ENCODE measurements around the gene TTC7B. TPM values are rescaled to one million over a fixed set of nuclear protein-coding genes. Genes with fewer than 3 reads are reported as not detected.
A peak's percentile ranks its signal among the peaks of the same experiment; 100 is the strongest.

TTC7B gene
- total RNA-seq, 2 experiments from 2014 or later, result 4.9 to 8.3 TPM

DNA sequence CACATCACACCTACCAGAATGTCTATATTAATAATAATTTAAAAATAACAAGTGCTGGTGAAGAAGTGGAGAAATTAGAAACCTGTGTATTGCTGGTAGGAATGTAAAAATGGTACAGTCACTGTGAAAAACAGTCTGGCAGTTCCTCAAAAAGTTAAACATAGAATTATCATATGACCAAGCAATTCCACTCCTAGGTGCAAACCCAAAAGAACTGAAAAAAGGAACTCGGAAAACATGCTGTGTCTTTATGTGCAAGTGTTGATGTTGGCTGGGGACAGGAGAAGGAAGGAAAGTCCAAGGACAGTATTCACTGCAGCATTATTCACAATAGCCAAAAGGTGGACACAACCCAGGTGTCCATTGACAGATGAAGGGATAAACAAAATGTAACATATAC is 146.5 kb downstream of the TTC7B start:
- CTCF ChIA-PET, result no interaction called here
- no peaks in the 10 kb centered on the region for H3K9me3 Mint-ChIP-seq (ENCODE audit: low read depth)
- peaks cover 2% of the 10 kb centered on the region for H3K27me3 Mint-ChIP-seq
- H3K27ac Mint-ChIP-seq, result no peak overlapping the region
- DNase-seq (no peak), ATAC-seq (no peak)
- H3K4me3 Mint-ChIP-seq, result no peak overlapping the region
- H3K4me1 Mint-ChIP-seq, result no peaks in the 10 kb centered on the region
- peaks cover 2% of the 10 kb centered on the region for H3K36me3 Mint-ChIP-seq

DNA sequence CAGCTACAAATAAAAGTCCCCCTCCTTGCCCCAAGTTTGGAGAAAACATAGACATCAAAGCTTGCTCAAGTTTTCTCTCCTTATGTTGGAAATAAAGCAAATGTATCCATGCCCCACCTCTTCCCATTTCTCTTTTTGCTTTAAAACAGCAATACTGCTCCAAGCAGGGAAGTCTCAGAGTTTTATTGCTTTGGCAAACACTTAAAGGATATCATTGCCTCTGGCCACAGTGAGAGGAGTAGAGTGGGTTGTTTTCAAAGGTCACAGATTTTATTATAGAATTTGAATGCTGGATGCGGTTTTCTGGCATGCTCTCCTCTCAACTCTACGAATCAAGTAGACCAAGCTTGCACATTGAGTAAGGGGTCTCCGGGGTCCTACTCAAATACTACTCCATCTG is 149.7 kb downstream of the TTC7B start:
- ATAC-seq (no peak), DNase-seq (no peak)
- Mint-ChIP-seq H3K27me3 (peaks cover 2% of the 10 kb centered on the region), H3K36me3 (peaks cover 2% of the 10 kb centered on the region), H3K4me1 (no peaks in the 10 kb centered on the region), H3K27ac (no peak overlapping the region), H3K9me3 (ENCODE audit: low read depth) (no peaks in the 10 kb centered on the region), H3K4me3 (no peak overlapping the region)
- CTCF ChIA-PET, result no interaction called here

DNA sequence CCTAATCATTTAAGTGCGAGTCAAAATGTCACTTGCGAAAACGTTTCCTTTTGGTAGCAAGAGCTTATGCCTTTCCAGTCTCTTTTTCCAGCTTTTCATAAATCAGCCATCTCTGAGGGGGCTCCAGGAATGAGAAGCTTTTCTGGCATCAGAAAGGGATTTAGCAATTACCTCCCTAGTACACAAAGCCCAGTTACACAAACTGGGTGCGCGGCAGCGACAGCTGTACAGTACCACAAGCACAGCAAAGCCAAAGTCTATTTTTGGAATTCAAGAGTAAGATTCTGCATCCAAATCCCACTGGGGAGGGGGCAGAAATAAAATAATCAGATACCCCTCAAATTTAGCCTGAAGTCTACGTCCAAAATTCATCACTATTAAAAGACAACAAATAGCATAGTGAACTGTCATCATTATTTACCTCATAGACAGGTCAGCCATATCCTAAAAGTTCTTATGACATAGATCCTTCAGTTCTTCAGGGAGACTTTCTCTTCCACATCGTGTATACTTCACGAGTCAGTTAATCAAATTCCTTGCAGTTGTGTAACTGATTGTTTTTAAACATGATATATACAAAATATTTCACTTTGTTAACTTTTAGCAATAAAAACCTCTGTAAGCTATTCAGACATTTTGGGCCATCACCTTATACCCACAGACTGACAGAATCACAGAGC is 150.8 kb downstream of the TTC7B start:
- Mint-ChIP-seq H3K27ac (no peak overlapping the region), H3K4me3 (no peak overlapping the region), H3K4me1 (no peaks in the 10 kb centered on the region), H3K27me3 (peaks cover 2% of the 10 kb centered on the region), H3K9me3 (ENCODE audit: low read depth) (no peaks in the 10 kb centered on the region), H3K36me3 (peaks cover 2% of the 10 kb centered on the region)
- DNase-seq (no peak), ATAC-seq (no peak)
- CTCF ChIA-PET, result interaction anchor here (1.1 kb wide), 1 partner anchor 32 kb away, joined by 3 read pairs; no protein-coding TSS in a partner anchor

DNA sequence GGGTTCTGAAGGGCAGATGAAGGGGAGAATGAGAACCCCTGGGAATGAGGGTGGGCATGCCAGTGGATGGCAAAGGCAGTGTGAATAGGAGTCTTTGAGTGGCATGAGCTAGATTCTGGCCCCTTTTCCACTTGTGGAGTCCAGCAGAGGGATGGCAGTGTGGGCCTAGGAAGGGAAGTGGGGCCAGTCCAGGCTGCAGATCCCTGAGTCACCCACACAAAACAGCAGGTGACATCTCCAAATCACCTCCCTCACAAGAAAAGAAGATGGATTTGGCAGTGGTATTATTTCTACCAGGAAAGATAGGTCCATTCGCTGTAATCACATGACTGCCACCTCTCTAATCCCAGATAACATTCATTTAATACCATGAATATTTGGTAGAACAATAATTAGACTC is 151.3 kb downstream of the TTC7B start:
- H3K4me1 Mint-ChIP-seq, result no peaks in the 10 kb centered on the region
- no peak overlapping the region for H3K27ac Mint-ChIP-seq
- CTCF ChIA-PET, result interaction anchor here (1.1 kb wide), 1 partner anchor 32 kb away, joined by 3 read pairs; no protein-coding TSS in a partner anchor
- peaks cover 2% of the 10 kb centered on the region for H3K27me3 Mint-ChIP-seq
- ATAC-seq (no peak), DNase-seq (no peak)
- H3K4me3 Mint-ChIP-seq, result no peak overlapping the region
- no peaks in the 10 kb centered on the region for H3K9me3 Mint-ChIP-seq (ENCODE audit: low read depth)
- peaks cover 2% of the 10 kb centered on the region for H3K36me3 Mint-ChIP-seq

DNA sequence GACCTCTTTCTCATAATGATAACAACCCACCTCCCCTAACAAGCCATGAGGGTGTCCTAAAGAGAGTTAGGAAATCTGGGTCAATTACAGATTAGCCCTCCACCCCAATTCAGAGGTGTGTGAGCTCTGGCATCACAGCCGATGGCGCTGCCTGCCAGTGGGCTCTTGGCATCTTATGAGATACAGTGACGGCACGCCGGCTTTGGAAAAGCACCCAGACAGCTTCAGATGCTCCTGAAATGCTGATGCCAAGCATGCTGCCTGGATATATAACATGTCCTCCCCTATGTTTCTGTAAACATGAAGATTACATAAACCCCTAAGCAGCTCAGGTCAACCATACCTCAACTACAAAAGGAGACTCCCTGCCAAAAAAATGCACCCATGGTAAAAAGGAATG is 152.6 kb downstream of the TTC7B start:
- Mint-ChIP-seq H3K4me3 (no peak overlapping the region), H3K36me3 (no peaks in the 10 kb centered on the region), H3K4me1 (peaks cover 5% of the 10 kb centered on the region), H3K27ac (no peak overlapping the region), H3K9me3 (ENCODE audit: low read depth) (no peaks in the 10 kb centered on the region), H3K27me3 (peaks cover 2% of the 10 kb centered on the region)
- DNase-seq, result no peak
- ATAC-seq, result no peak
- CTCF ChIA-PET, result no interaction called here

DNA sequence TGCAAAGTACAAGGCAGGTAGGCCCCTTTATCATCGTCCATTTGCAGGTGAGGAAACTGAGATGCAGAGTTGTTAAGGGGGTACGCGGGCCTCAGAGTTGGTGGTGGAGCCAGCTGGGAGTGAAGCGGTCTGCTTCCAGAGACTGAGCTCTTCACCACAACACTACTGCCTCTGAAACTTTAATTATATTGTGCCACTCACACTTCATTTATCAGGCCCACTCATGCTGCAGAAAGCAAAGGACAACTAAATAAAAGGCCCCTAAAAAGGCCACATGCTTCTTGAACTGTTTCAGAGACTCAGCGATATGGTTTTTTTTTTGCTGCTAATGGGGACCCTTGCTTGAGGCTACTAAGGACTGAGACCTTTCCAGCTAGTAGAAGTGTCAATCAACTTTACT is 153.1 kb downstream of the TTC7B start:
- no peak overlapping the region for H3K27ac Mint-ChIP-seq
- no peak overlapping the region for H3K4me3 Mint-ChIP-seq
- CTCF ChIA-PET, result interaction anchor here (1.5 kb wide), 1 partner anchor 18 kb away, joined by 4 read pairs; no protein-coding TSS in a partner anchor
- peaks cover 2% of the 10 kb centered on the region for H3K27me3 Mint-ChIP-seq
- peaks cover 9% of the 10 kb centered on the region for H3K4me1 Mint-ChIP-seq
- no peaks in the 10 kb centered on the region for H3K9me3 Mint-ChIP-seq (ENCODE audit: low read depth)
- DNase-seq (no peak), ATAC-seq (no peak)
- H3K36me3 Mint-ChIP-seq, result no peaks in the 10 kb centered on the region

DNA sequence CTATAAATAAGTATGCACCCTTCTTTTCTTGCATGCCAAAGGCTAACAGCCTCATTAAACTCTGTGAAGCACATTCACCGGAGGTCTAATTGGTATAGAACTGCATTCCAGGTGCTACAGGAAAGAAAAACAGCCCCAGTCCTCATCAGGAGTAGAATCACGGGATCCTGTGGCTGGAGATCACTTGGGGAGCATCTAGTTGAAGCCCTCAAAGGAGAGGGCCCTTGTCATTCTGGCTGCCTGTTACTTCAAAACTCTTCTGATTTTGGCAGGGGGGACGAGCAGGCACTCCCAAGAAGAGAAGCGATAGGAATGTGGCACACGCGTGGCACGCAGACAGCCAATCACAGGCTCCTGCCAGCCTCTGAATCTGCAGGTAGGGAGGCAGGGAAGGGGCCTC is 154.4 kb downstream of the TTC7B start:
- Mint-ChIP-seq H3K36me3 (no peaks in the 10 kb centered on the region), H3K4me3 (no peak overlapping the region), H3K27ac (no peak overlapping the region), H3K27me3 (no peaks in the 10 kb centered on the region), H3K9me3 (ENCODE audit: low read depth) (no peaks in the 10 kb centered on the region), H3K4me1 (peaks cover 9% of the 10 kb centered on the region)
- DNase-seq (no peak), ATAC-seq (no peak)
- CTCF ChIA-PET, result interaction anchor here (1.0 to 1.5 kb wide), 2 partner anchors 19 to 23 kb away, joined by 3 to 4 read pairs; no protein-coding TSS in a partner anchor

DNA sequence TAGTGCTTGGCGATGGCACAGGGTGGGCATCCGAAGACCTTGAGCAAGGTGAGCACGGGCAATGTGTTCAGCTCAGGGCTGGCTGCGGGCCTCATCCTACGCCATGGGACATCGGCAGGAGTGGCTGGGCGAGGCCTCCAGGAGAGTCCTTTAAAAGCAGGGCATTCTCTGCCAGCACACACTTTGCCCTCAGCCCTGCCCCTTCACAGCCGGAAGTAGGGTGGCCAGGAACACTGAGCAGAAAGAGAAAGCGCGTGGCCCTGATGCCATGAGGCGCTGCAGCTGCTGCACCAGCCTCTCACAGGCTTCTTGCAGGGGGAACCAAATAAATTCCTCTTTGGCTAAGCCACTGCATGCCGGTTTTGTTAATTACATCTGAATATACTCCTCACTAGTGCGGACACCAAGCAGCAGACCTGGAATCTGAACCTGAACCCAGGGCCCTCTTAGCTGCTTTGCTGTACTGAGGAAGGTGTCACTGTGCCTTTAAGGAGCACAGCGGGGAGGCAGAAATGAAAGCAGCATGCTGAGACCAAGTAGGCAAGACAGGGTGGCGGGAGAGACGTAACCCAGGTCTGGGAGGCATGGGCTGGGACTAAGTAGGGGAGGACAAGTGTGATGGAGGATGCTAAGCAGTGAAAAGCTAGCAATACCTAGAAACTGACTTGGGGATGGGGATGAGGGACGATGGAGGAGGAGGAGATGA is 155.2 kb downstream of the TTC7B start:
- ATAC-seq, result no peak
- no peaks in the 10 kb centered on the region for H3K27me3 Mint-ChIP-seq

DNA sequence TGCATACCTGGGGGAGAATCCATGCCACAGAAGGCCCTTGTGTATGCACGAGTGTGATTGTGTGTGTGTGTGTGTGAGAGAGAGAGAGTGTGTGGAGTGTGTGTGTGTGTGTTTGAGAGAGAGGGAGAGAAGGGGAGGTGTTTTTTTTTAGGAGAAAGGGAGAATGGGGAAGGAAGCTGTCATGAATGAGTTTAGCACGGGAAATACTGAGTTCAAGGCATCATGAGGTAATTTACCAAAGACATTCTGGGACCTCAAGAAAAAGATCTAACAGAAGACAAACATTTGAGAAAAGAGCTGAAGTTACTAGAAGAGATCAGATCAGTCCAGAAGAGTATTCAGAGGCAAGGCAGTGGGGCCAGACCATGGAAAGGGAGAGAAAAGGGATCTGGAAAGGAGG is 157.1 kb downstream of the TTC7B start:
- CTCF ChIA-PET, result no interaction called here

More for the DNA sequence above, 155.2 kb downstream of the TTC7B start:
- Mint-ChIP-seq H3K4me1 (peaks cover 9% of the 10 kb centered on the region), H3K27ac (no peak overlapping the region), H3K36me3 (no peaks in the 10 kb centered on the region), H3K9me3 (ENCODE audit: low read depth) (no peaks in the 10 kb centered on the region), H3K4me3 (no peak overlapping the region)
- CTCF ChIA-PET, result interaction anchor here (0.7 to 1.0 kb wide), 2 partner anchors 23 to 48 kb away, joined by 3 read pairs; no protein-coding TSS in a partner anchor
- DNase-seq, result no peak

DNA sequence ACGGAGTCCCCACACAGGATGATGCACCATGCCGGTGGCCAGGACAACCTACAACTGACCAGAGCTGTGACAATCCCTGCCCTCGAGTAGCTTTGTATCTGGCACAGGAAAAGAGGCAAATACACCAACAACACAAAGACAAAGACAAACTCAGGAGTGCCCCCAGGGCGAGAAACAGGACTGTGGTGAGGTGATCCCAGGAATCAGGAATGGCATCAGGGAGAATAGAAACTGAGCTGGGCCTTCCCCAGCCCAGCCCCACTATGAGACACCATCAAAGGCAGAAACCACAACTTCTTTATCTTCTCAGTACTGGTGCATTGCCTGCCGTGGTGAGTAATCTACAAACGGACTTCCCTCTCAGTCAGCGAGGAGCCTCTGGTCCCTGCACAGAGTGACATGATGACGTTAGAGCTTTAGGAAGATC is 157.7 kb downstream of the TTC7B start:
- DNase-seq (no peak), ATAC-seq (peak; percentile 68)
- no peaks in the 10 kb centered on the region for H3K9me3 Mint-ChIP-seq (ENCODE audit: low read depth)
- CTCF ChIA-PET, result no interaction called here
- no peaks in the 10 kb centered on the region for H3K36me3 Mint-ChIP-seq
- no peak overlapping the region for H3K27ac Mint-ChIP-seq
- H3K4me3 Mint-ChIP-seq, result no peak overlapping the region
- peaks cover 9% of the 10 kb centered on the region for H3K4me1 Mint-ChIP-seq
- no peaks in the 10 kb centered on the region for H3K27me3 Mint-ChIP-seq

More for the DNA sequence above, 157.1 kb downstream of the TTC7B start:
- no peaks in the 10 kb centered on the region for H3K36me3 Mint-ChIP-seq
- ATAC-seq (no peak), DNase-seq (no peak)
- no peaks in the 10 kb centered on the region for H3K27me3 Mint-ChIP-seq
- peaks cover 9% of the 10 kb centered on the region for H3K4me1 Mint-ChIP-seq
- no peak overlapping the region for H3K27ac Mint-ChIP-seq
- H3K9me3 Mint-ChIP-seq (ENCODE audit: low read depth), result no peaks in the 10 kb centered on the region
- H3K4me3 Mint-ChIP-seq, result no peak overlapping the region

DNA sequence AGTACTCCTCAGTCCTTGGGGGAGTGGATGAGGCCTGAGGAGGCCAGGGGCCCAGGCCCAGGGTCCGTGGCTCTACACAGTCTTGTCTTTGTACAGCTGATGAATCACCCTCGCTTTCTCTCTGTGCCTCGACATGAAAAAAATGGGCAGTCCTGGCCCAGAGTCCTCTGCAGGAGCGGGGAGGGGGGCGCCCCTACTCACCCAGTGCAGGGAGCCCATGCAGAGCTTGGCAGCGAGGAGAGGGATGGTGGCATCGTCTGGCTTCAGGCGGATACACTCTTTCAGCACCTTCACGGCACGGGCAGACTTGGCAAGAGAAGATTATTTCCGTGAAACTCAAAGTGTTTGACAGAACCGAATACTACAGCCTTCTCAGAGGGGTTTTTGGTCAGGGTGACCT is 159.3 kb downstream of the TTC7B start:
- H3K4me3 Mint-ChIP-seq, result no peak overlapping the region
- CTCF ChIA-PET, result no interaction called here
- H3K4me1 Mint-ChIP-seq, result peaks cover 9% of the 10 kb centered on the region
- DNase-seq (no peak), ATAC-seq (no peak)
- no peaks in the 10 kb centered on the region for H3K36me3 Mint-ChIP-seq
- no peaks in the 10 kb centered on the region for H3K9me3 Mint-ChIP-seq (ENCODE audit: low read depth)
- H3K27me3 Mint-ChIP-seq, result no peaks in the 10 kb centered on the region
- H3K27ac Mint-ChIP-seq, result no peak overlapping the region

DNA sequence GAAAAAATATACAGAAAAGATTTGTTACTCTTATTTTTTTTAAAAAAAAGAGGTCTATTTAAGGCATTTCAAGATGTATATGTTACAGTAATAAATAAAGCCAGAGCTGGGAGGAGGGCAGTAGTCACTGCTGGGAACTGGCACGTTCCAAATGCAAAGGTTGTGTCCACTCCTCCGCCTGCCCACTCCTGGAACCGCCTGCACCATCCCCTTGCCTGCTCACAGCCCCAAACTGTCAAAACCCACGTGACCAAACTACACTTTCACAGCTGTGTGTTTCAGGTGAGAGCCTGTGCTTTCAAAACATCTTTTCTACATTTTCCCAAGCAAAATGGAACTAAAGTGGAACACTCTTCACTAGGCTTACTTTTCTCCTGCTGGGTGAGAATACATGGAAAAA is 160.4 kb downstream of the TTC7B start:
- no peaks in the 10 kb centered on the region for H3K36me3 Mint-ChIP-seq
- peaks cover 9% of the 10 kb centered on the region for H3K4me1 Mint-ChIP-seq
- CTCF ChIA-PET, result no interaction called here
- H3K27ac Mint-ChIP-seq, result no peak overlapping the region
- no peak overlapping the region for H3K4me3 Mint-ChIP-seq
- H3K9me3 Mint-ChIP-seq (ENCODE audit: low read depth), result no peaks in the 10 kb centered on the region
- no peaks in the 10 kb centered on the region for H3K27me3 Mint-ChIP-seq
- ATAC-seq (no peak), DNase-seq (no peak)

DNA sequence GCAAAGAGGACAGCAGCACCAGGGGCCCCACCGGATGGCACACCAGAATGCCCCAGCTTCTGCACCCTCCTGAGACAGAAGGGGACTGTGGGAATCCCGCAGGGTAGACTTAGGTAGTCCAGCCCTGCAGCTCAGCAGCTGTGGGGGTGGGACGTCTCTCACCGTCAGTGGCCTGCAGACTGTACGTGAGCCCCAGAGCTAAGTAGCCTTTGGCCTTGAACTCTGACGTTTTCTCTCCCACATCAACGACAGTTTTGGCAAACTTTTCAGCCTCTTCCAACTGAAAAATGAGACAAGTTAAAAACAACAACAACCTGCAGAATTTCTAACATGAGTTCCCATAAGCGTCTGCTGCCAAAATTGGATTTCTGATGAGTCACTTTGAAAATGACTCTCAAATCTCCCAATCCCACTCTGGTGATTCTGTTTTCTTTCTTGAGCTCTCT is 161.4 kb downstream of the TTC7B start:
- CTCF ChIA-PET, result no interaction called here
- no peak overlapping the region for H3K27ac Mint-ChIP-seq

DNA sequence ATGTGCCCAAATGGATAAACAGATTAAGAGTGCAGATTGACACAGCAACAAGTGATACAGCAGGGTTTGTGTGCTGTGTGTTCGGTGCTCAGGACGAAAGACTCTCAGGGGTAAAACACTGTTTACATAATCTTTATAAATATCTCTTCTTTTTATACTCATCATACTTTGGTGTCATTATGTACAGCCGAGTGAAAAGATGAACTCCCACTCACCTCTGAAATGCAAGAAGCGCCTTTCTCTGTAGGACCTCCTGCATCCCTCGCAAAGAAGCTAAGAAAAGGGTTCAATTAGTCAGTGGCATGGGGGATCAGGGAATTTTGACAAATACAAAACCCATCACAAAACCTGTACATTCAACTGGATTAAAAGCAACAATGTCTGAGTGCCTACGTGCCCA is 163.6 kb downstream of the TTC7B start:
- Mint-ChIP-seq H3K9me3 (ENCODE audit: low read depth) (no peaks in the 10 kb centered on the region), H3K27me3 (no peaks in the 10 kb centered on the region), H3K4me3 (no peak overlapping the region), H3K27ac (no peak overlapping the region), H3K4me1 (no peaks in the 10 kb centered on the region), H3K36me3 (no peaks in the 10 kb centered on the region)
- ATAC-seq, result no peak
- no peak for DNase-seq
- CTCF ChIA-PET, result no interaction called here

More for the DNA sequence above, 161.4 kb downstream of the TTC7B start:
- Mint-ChIP-seq H3K4me3 (no peak overlapping the region), H3K36me3 (no peaks in the 10 kb centered on the region), H3K4me1 (peaks cover 9% of the 10 kb centered on the region), H3K27me3 (no peaks in the 10 kb centered on the region), H3K9me3 (ENCODE audit: low read depth) (no peaks in the 10 kb centered on the region)
- ATAC-seq (no peak), DNase-seq (no peak)

Data from activated CD8-positive, alpha-beta memory T cell treated with anti-CD3 and anti-CD28 coated beads, Interleukin-2, amount 10 ng/mL, durations not matched to agents 7 days and 5 days (primary cell).